Upper lobe of right lung (tissue), 1 donor: ENCODE data around the gene CAMK4. TPM values are rescaled to one million over a fixed set of nuclear protein-coding genes. Genes with fewer than 3 reads are reported as not detected.

Source experiments
- ATAC-seq: fragments of 200-7000 bp; cut with Tn5 transposase; one replicate; pipeline ENCODE4 v1.9.1; 2020; ENCODE audit warnings: mild to moderate bottlenecking, moderate library complexity
- DNase-seq: peaks from one replicate; pipeline ENCODE4 v3.0.0-alpha.2; 2020
- H3K27ac ChIP-seq: fragments of 200-600 bp; one replicate; pipeline ENCODE4 v1.8.0; 2022
- H3K27me3 ChIP-seq: fragments of 200-600 bp; one replicate; pipeline ENCODE4 v1.8.0; 2022; ENCODE audit warnings: mild to moderate bottlenecking
- H3K36me3 ChIP-seq: fragments of 200-600 bp; one replicate; pipeline ENCODE4 v1.8.0; 2022
- H3K4me1 ChIP-seq: fragments of 200-600 bp; one replicate; pipeline ENCODE4 v1.8.0; 2022
- H3K4me3 ChIP-seq: fragments of 200-600 bp; one replicate; pipeline ENCODE4 v1.8.0; 2022; ENCODE audit warnings: mild to moderate bottlenecking
- H3K9me3 ChIP-seq: fragments of 200-600 bp; one replicate; pipeline ENCODE4 v1.8.0; 2022
- intact Hi-C: fragments of 100-400 bp; cut with DNase I; formaldehyde crosslinking; loops from one replicate; pipeline ENCODE4 v1.11.0; 2022
- total RNA-seq: library from RNA; stranded (reverse); fragmentation: NEBNext Ultra II Directional; extraction: Animal tissue kit (Norgen Biotek cat#: 25700); gene quantifications from one replicate; pipeline ENCODE4 v1.2.1, GENCODE V29; 2021
- TF ChIP-seq, protein P1 (sequence below): fragments of 200-600 bp; IDR thresholded peaks from one replicate; pipeline ENCODE4 v1.8.0; 2022; ENCODE audit warnings: antibody characterized with exemption
- donor health status: DM: no; HTN: yes; CAD: no; lungs with severe emphysema.

Gene CAMK4
- total RNA-seq, 1 donor from 2014 or later: 3.8 TPM

DNA sequence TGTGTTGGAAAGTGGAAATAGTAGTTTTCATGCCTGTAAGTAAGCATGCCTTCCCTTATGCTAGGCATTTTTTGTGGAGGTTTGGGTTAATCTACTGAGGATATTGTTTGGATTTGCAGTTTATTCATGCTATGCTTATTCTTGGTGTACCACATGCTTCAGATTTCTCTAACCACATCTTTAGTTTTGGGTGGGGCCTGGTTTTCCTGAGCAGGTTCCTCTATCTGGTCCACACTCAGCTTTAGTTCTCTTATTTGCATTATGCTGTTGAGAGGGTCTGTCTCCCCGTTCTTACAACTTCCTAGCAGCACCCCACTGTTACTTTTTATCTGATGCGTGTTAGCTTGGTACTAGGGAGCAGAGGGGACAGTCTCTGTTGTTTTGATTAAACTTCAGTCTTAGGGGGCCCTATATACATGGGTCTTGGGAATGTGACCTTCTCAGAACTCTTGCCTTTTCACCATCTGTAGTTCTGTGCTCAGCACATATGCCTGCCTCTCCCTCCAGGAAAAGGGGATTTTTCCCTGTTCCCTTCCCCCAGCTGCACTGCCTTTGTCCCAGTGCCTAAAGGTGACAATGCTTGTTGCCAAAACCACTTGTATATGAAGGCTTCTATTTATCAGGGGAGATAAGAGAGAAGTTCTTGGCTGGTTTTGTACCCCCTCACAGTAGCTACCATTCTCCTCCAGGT is 10.0 kb upstream of the CAMK4 start:
- Histone ChIP-seq H3K36me3 (no peaks in the 10 kb centered on the region), H3K27ac (no peak overlapping the region), H3K4me3 (no peak overlapping the region), H3K4me1 (no peaks in the 10 kb centered on the region), H3K9me3 (no peaks in the 10 kb centered on the region), H3K27me3 (no peaks in the 10 kb centered on the region)
- TF ChIP-seq, protein P1, sequence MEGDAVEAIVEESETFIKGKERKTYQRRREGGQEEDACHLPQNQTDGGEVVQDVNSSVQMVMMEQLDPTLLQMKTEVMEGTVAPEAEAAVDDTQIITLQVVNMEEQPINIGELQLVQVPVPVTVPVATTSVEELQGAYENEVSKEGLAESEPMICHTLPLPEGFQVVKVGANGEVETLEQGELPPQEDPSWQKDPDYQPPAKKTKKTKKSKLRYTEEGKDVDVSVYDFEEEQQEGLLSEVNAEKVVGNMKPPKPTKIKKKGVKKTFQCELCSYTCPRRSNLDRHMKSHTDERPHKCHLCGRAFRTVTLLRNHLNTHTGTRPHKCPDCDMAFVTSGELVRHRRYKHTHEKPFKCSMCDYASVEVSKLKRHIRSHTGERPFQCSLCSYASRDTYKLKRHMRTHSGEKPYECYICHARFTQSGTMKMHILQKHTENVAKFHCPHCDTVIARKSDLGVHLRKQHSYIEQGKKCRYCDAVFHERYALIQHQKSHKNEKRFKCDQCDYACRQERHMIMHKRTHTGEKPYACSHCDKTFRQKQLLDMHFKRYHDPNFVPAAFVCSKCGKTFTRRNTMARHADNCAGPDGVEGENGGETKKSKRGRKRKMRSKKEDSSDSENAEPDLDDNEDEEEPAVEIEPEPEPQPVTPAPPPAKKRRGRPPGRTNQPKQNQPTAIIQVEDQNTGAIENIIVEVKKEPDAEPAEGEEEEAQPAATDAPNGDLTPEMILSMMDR: no peak
- DNase-seq (no peak), ATAC-seq (no peak)
- intact Hi-C loops: no loop called here

DNA sequence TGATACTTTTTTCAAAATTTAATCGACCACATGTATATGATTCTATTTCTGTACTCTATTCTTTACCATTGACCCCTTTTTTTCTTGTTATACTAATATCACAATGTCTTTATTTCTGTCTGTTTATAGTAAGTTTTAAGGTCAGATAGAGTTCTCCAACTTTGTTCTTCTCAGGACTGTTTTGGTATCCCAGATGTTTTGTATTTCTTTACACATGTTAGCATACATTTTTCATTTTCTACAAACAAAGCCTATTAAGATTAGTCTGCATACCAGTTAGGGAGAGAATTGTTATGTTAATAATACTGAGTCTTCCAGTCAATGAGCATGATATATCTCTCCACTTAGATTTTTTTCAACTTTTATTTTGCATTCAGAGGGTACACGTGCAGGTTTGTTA is 8.2 kb upstream of the CAMK4 start:
- no peaks in the 10 kb centered on the region for H3K4me1 ChIP-seq
- no peaks in the 10 kb centered on the region for H3K9me3 ChIP-seq
- DNase-seq: no peak
- no peak overlapping the region for H3K27ac ChIP-seq
- no peak for ATAC-seq
- TF ChIP-seq, protein P1: no peak
- intact Hi-C loops: no loop called here
- H3K4me3 ChIP-seq: no peak overlapping the region
- no peaks in the 10 kb centered on the region for H3K36me3 ChIP-seq
- H3K27me3 ChIP-seq: no peaks in the 10 kb centered on the region

DNA sequence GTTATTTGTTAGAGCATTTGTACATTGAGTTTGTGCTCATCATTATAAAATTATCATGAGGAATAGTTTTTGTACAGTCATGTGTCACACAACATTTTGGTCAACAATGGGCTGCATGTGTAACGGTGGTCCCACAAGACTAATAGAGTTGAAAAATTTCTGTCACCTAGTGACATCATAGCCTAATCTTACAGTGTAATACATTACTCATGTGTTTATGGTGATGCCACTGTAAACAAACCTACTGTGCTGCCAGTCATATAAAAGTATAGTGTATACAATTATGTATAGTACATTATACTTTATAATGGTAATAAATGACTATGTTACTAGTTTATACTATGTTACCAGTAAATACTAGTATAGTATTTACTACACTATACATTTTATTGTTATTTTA is 3.0 kb upstream of the CAMK4 start:
- intact Hi-C loops: no loop called here
- Histone ChIP-seq H3K36me3 (no peaks in the 10 kb centered on the region), H3K4me1 (peaks cover 7% of the 10 kb centered on the region), H3K9me3 (no peaks in the 10 kb centered on the region), H3K27me3 (peaks cover 25% of the 10 kb centered on the region), H3K4me3 (no peak overlapping the region), H3K27ac (no peak overlapping the region)
- TF ChIP-seq, protein P1: no peak
- DNase-seq (no peak), ATAC-seq (no peak)

DNA sequence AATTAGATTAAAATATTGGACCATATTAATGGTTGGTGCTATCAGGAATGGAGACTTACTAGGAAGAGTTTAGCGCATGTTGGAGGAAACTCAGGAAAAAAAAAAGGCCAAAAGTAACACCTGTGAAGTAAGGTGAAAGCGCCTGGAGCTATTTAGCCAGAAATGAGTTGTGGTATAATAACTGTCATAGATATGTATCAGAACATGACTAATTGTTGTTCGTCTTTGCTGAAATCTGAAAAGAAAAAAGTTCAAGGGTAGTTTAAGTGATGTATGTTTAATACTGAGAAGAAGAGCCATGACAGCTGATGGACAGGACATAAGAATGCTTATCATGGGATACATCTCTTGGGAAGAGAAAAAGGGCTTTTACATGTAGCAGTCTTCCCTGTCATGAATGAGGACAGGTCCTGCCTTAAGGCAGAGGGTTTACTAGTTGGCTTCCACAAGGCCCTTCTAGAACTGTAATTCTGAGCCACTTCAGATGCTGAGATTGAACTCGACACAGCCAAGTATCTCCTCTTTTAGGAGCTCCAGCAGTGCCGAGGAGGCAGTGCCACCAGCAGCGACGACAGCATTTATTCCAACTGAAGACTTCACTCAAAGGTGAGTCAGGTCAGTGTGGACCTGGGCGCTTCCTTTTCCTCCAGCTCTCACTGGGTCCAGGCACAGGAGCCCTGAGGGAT is 940 bp upstream of the CAMK4 start:
- no peaks in the 10 kb centered on the region for H3K36me3 ChIP-seq
- peak overlapping the region; percentile 57 for H3K4me3 ChIP-seq
- H3K27me3 ChIP-seq: peaks cover 31% of the 10 kb centered on the region
- no peak overlapping the region for H3K27ac ChIP-seq
- intact Hi-C loops: no loop called here
- H3K9me3 ChIP-seq: no peaks in the 10 kb centered on the region
- H3K4me1 ChIP-seq: peaks cover 7% of the 10 kb centered on the region
- no peak for ATAC-seq
- no peak for DNase-seq
- TF ChIP-seq, protein P1: no peak

DNA sequence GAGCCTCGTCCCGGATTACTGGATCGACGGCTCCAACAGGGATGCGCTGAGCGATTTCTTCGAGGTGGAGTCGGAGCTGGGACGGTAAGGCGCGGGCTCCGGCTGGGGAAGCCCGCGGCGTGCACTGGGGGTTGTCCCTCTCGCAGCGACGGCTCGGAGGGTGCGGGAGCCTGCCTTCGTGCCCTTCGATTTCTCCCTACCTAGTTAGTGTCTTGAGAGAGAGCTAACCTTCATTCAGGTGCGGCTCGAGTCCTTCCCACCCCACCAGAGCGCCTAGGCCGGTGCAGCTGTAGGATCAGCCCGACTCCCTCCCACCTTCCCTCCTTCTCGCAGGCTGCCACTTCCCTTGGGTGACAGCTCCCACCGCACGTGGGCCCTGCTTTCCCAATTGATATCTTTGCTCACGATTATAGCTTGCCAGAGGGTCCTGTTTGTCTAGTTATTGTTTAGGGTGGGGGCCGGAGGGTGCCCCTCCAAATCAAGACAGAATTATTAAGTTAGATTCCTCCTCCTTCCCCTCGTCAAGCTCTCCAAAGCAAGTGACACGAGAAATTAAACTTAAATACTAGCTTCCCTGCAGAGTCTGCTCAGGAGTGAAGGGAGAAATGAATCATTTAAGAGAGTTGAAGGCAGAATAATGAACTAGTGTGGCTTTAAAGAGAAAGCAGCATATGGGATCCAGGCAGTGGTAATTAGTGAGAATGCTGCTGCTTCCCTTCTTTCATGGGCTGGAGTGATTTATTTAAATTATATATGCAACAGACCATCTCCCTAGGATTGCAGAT is 569 bp downstream of the CAMK4 start:
- Histone ChIP-seq H3K4me1 (peaks cover 7% of the 10 kb centered on the region), H3K27ac (peak overlapping the region; percentile 7), H3K9me3 (no peaks in the 10 kb centered on the region), H3K27me3 (peaks cover 31% of the 10 kb centered on the region), H3K4me3 (peak overlapping the region; percentile 57), H3K36me3 (no peaks in the 10 kb centered on the region)
- TF ChIP-seq, protein P1: no peak
- ATAC-seq: no peak
- intact Hi-C loops: no loop called here
- DNase-seq: peak; percentile 60
